IMR-90 (cell line): ENCODE measurements around the gene BSND. TPM values are rescaled to one million over a fixed set of nuclear protein-coding genes. Genes with fewer than 3 reads are reported as not detected.

ENCODE experiments used
- ATAC-seq: fragments of 200-7000 bp; cut with Tn5 transposase; 2 replicates; pipeline ENCODE4 v1.9.1; 2020; ENCODE audit warnings: low read depth, mild to moderate bottlenecking, moderate library complexity
- BruUV-seq: library from RNA; stranded (reverse); fragments of 400-500 nt; replicated peaks from 2 replicates; lab custom pipeline; 2021; lab: Mats Ljungman, UMichigan
- CTCF ChIA-PET: fragments of 300-600 bp; formaldehyde crosslinking; extraction: SDS; loops from one replicate; lab custom pipeline; 2021; ENCODE audit warnings: antibody characterized with exemption; lab: Yijun Ruan, JAX
- POLR2A ChIA-PET: fragments of 300-600 bp; sonication (Branson Sonifier 250); formaldehyde crosslinking; loops from one replicate; lab custom pipeline; 2022; ENCODE audit warnings: antibody characterized with exemption; ENCODE audit not compliant: unreplicated experiment; lab: Charles Lee
- DNase-seq: peaks from one replicate; pipeline ENCODE4 v3.0.0; 2013
- H2AFZ ChIP-seq: replicated peaks from 2 replicates; pipeline ENCODE3; 2013; ENCODE audit warnings: low read length, mild to moderate bottlenecking; ENCODE audit not compliant: poor library complexity
- H2AK5ac ChIP-seq: 2 replicates; pipeline ENCODE4 v1.6.1; 2013; ENCODE audit warnings: low read depth, low read length, inconsistent platforms
- H2AK9ac ChIP-seq: replicated peaks from 2 replicates; pipeline ENCODE3; 2013; ENCODE audit warnings: mild to moderate bottlenecking, low read depth, low read length, moderate library complexity; ENCODE audit not compliant: poor library complexity
- H2BK120ac ChIP-seq: 2 replicates; pipeline ENCODE4 v1.6.1; 2013; ENCODE audit warnings: low read depth, low read length, inconsistent platforms
- H2BK15ac ChIP-seq: 3 replicates; pipeline ENCODE4 v1.6.1; 2013; ENCODE audit warnings: low read depth, low read length, inconsistent platforms
- H2BK20ac ChIP-seq: 2 replicates; pipeline ENCODE4 v1.6.1; 2013; ENCODE audit warnings: low read depth, mild to moderate bottlenecking, inconsistent platforms, low read length, moderate library complexity
- H2BK5ac ChIP-seq: 2 replicates; pipeline ENCODE4 v1.6.1; 2013; ENCODE audit warnings: mild to moderate bottlenecking, low read depth, low read length, inconsistent platforms; ENCODE audit not compliant: poor library complexity, severe bottlenecking
- H3K14ac ChIP-seq: replicated peaks from 2 replicates; pipeline ENCODE4 v1.6.1; 2013; ENCODE audit warnings: low read depth, low read length, inconsistent platforms
- H3K18ac ChIP-seq: 2 replicates; pipeline ENCODE4 v1.6.1; 2013; ENCODE audit warnings: low read depth, low read length, control low read depth
- H3K23ac ChIP-seq: 2 replicates; pipeline ENCODE4 v1.6.1; 2013; ENCODE audit warnings: low read depth, low read length, inconsistent platforms
- H3K27ac ChIP-seq: 2 replicates; pipeline ENCODE4 v1.5.1; 2013; ENCODE audit warnings: mild to moderate bottlenecking, control low read depth, low read length; ENCODE audit not compliant: insufficient read depth
- H3K27me3 ChIP-seq: 2 replicates; pipeline ENCODE4 v1.6.1; 2013; ENCODE audit warnings: low read length; ENCODE audit not compliant: control insufficient read depth, insufficient read depth
- H3K36me3 ChIP-seq: 2 replicates; pipeline ENCODE4 v1.6.1; 2013; ENCODE audit warnings: low read length, mixed read lengths; ENCODE audit not compliant: control insufficient read depth, insufficient read depth
- H3K4ac ChIP-seq: 2 replicates; pipeline ENCODE4 v1.6.1; 2013; ENCODE audit warnings: low read depth, low read length, inconsistent platforms
- H3K4me1 ChIP-seq: 2 replicates; pipeline ENCODE4 v1.6.1; 2013; ENCODE audit warnings: low read length, mixed read lengths; ENCODE audit not compliant: control insufficient read depth, insufficient read depth
- H3K4me2 ChIP-seq: 2 replicates; pipeline ENCODE4 v1.6.1; 2013; ENCODE audit warnings: low read depth, mild to moderate bottlenecking, control low read depth, low read length, moderate library complexity
- H3K4me3 ChIP-seq: 2 replicates; pipeline ENCODE4 v1.5.1; 2013; ENCODE audit warnings: low read depth, mild to moderate bottlenecking, control low read depth, low read length, moderate library complexity; ENCODE audit not compliant: insufficient read depth
- H3K56ac ChIP-seq: 2 replicates; pipeline ENCODE4 v1.6.1; 2013; ENCODE audit warnings: low read length, inconsistent platforms; ENCODE audit not compliant: insufficient read depth; ENCODE audit errors: extremely low read depth
- H3K79me1 ChIP-seq, 2 experiments: 2 replicates each; pipeline ENCODE4 v1.6.1; 2013; ENCODE audit warnings: low read length in 2 of 2, inconsistent platforms in 1 of 2, low read depth in 1 of 2
- H3K9ac ChIP-seq: 2 replicates; pipeline ENCODE4 v1.6.1; 2013; ENCODE audit warnings: low read depth, low read length, control low read depth
- H3K9me1 ChIP-seq: 2 replicates; pipeline ENCODE4 v1.6.1; 2013; ENCODE audit warnings: low read length, inconsistent platforms; ENCODE audit not compliant: insufficient read depth
- H3K9me3 ChIP-seq: 2 replicates; pipeline ENCODE4 v1.6.1; 2013; ENCODE audit warnings: low read length; ENCODE audit not compliant: control insufficient read depth, insufficient read depth
- H4K20me1 ChIP-seq: 2 replicates; pipeline ENCODE4 v1.6.1; 2013; ENCODE audit warnings: low read length, inconsistent platforms; ENCODE audit not compliant: insufficient read depth
- H4K5ac ChIP-seq: 2 replicates; pipeline ENCODE4 v1.6.1; 2013; ENCODE audit warnings: mild to moderate bottlenecking, low read depth, low read length, control low read depth
- H4K8ac ChIP-seq, 2 experiments: 2 replicates each; pipeline ENCODE4 v1.6.1; 2013; ENCODE audit warnings: low read depth in 2 of 2, low read length in 2 of 2, control low read depth in 1 of 2, inconsistent platforms in 1 of 2
- H4K91ac ChIP-seq: 2 replicates; pipeline ENCODE4 v1.6.1; 2013; ENCODE audit warnings: low read depth, low read length, inconsistent platforms; ENCODE audit not compliant: insufficient read depth
- RFX5 ChIP-seq: IDR thresholded peaks from 2 replicates; pipeline ENCODE4 v1.8.0; 2012; ENCODE audit warnings: low read depth, mild to moderate bottlenecking, low read length, moderate library complexity
- WGBS, 2 experiments: methylation state at CpG; one replicate each; pipeline versions ENCODE4 v1.1.5 to v1.1.7; 2013; ENCODE audit warnings: missing lambda C conversion rate in 2 of 2; ENCODE audit not compliant: insufficient read length in 1 of 2; ENCODE audit errors: extremely low coverage in 2 of 2; 5-methylcytosine and 5-hydroxymethylcytosine counted together
- dilution Hi-C: fragments of 300-500 bp; cut with HindIII; formaldehyde crosslinking; loops from one replicate; pipeline ENCODE4 v1.14.3; 2018; ENCODE audit warnings: low sequenced_read_pairs; ENCODE audit not compliant: unreplicated experiment
- in situ Hi-C: fragments of 300-500 bp; cut with MboI; formaldehyde crosslinking; loops from 3 replicates; pipeline ENCODE4 v1.14.3; 2019; ENCODE audit warnings: low sequenced_read_pairs, inconsistent platforms, mixed read lengths
- intact Hi-C: fragments of 100-400 bp; cut with micrococcal nuclease; formaldehyde crosslinking; loops from 2 replicates; pipeline ENCODE4 v1.10.0; 2022
- polyA plus RNA-seq, 3 experiments: library from polyadenylated mRNA; depleted of rRNA; stranded (reverse); fragments of >200 nt; gene quantifications; 2 replicates each; pipeline ENCODE4 v1.2.3, GENCODE V29; 2012; ENCODE audit warnings: low replicate concordance in 1 of 3
- total RNA-seq: library from RNA; depleted of rRNA; stranded (reverse); fragments of >200 nt; gene quantifications from 2 replicates; pipeline ENCODE4 v1.2.3, GENCODE V29; 2012
- TF ChIP-seq, protein P1 (sequence below): fragments of 150-350 bp; IDR thresholded peaks from 2 replicates; pipeline ENCODE4 v1.6.1; 2017; ENCODE audit warnings: mild to moderate bottlenecking, antibody characterized with exemption, low read length, low read depth

The BSND gene
- total and polyA plus RNA-seq, 2 of the 4 experiments (the other 2 are of a cell fraction): not detected

DNA sequence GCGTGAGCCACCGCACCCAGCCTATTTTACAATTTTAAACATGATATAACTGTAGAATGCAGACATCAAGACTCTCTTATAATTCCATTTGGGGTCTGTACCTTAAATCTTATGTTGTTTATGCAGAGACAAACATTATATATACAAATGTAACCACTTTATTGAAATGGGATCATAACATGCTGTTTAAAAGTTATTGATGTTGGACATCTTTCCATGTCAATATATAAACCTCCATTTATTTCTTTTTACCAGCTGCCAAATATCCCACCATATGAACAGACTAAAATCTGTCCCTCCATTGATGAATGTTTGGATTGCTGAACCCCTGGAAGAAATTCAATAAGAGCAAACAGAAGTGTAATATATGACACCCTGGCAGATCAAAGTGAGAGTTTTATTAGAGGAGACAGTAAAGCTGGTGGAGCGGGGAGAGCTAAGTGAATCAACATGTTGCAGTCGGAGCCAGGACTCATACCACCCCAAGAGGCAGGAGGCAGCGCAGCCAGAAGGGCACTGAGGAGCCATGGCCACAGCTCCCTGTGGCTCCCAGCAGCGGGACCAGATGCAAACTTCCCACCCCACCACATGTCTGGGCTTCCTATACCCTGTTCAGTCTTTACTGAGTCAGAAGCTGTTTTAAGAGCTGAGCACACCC is 35.9 kb downstream of the BSND start:
- no peak overlapping the region for H3K4me3 ChIP-seq
- peak overlapping the region; percentile 43 for H2AFZ ChIP-seq
- no peak overlapping the region for H3K23ac ChIP-seq
- no peak overlapping the region for H3K27ac ChIP-seq
- no CpG with 5 or more reads among the region's 6 CpGs for WGBS, 2 experiments
- H3K14ac ChIP-seq: no peak overlapping the region
- no peak overlapping the region for H2BK120ac ChIP-seq
- no peak overlapping the region for H3K4me2 ChIP-seq
- POLR2A ChIA-PET: no interaction called here
- CTCF ChIA-PET: no interaction called here
- peaks cover 73% of the 10 kb centered on the region for H3K27me3 ChIP-seq
- H3K56ac ChIP-seq: no peak overlapping the region
- 0 out of 2 replicates have a peak, but pooled peaks cover 4% of the 10 kb centered on the region for H4K20me1 ChIP-seq
- no peak overlapping the region for H2AK5ac ChIP-seq
- H3K9ac ChIP-seq: no peak overlapping the region
- H4K5ac ChIP-seq: no peak overlapping the region
- ATAC-seq (no peak), DNase-seq (no peak)
- H3K9me1 ChIP-seq: peaks cover 3% of the 10 kb centered on the region; the same call in 1 of the 2 replicates
- no peak for TF ChIP-seq RFX5
- TF ChIP-seq, protein P1, sequence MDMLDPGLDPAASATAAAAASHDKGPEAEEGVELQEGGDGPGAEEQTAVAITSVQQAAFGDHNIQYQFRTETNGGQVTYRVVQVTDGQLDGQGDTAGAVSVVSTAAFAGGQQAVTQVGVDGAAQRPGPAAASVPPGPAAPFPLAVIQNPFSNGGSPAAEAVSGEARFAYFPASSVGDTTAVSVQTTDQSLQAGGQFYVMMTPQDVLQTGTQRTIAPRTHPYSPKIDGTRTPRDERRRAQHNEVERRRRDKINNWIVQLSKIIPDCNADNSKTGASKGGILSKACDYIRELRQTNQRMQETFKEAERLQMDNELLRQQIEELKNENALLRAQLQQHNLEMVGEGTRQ: no peak
- H3K4ac ChIP-seq: no peak overlapping the region
- no peak overlapping the region for H2BK20ac ChIP-seq
- dilution Hi-C loops: no loop called here
- no peaks in the 10 kb centered on the region for H3K9me3 ChIP-seq
- H4K8ac ChIP-seq: no peak overlapping the region
- no peak overlapping the region for H2AK9ac ChIP-seq
- no peaks in the 10 kb centered on the region for H3K36me3 ChIP-seq
- intact Hi-C loops: no loop called here
- BruUV-seq: no TSS peak
- H2BK5ac ChIP-seq: no peak overlapping the region
- H2BK15ac ChIP-seq: no peak overlapping the region
- no peak overlapping the region for H4K91ac ChIP-seq
- H3K79me1 ChIP-seq: no peaks in the 10 kb centered on the region
- no peaks in the 10 kb centered on the region for H3K4me1 ChIP-seq
- in situ Hi-C loops: no loop called here
- no peak overlapping the region for H3K18ac ChIP-seq
